HG03060 (cell line): ENCODE results near the gene DNAH14.
"Not testable (repeated sequence)": the region's sequence is repeated elsewhere in the genome, so short reads cannot be mapped to it uniquely, and the experiment has no call there.

Source experiments
- ATAC-seq: cut with Tn5 transposase; IDR thresholded peaks from one replicate; pipeline ENCODE4 v1.9.1; 2021; ENCODE audit warnings: low read depth, moderate number of reproducible peaks; ENCODE audit not compliant: unreplicated experiment

The DNAH14 gene

DNA sequence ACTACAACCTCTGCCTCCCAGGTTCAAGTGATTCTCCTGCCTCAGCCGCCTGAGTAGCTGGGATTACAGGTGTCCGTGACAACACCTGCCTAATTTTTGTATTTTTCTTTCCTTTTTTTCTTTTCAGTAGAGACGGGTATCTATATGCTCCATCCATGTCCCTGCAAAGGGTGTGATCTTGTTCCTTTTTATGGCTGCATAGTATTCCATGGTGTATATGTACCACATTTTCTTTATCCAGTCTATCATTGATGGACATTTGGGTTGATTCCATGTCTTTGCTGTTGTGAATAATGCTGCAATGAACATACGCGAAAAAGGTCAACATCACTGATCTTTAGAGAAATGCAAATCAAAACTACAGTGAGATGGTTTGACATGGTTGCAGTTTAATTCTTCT is 62.1 kb downstream of the DNAH14 start:
- ATAC-seq = not testable (repeated sequence)

DNA sequence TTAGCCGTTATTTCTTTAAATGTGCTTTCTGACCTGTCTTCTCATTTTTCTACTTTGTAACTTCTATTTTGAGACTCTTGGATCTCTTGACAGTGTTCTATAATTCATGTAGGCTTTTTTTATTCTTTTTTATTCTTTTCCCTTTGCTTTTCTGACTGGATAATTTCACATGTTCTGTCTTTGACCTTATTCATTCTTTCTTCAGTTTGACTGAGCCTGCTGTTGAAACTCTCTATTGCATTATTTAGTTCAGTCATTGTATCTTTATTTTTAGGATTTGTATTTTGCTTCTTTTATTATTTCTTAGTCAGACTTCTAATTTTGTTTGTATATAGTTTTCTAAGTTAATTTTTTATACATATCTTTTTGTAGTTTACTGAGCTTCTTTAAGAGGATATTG is 66.1 kb downstream of the DNAH14 start:
- ATAC-seq = no peak

DNA sequence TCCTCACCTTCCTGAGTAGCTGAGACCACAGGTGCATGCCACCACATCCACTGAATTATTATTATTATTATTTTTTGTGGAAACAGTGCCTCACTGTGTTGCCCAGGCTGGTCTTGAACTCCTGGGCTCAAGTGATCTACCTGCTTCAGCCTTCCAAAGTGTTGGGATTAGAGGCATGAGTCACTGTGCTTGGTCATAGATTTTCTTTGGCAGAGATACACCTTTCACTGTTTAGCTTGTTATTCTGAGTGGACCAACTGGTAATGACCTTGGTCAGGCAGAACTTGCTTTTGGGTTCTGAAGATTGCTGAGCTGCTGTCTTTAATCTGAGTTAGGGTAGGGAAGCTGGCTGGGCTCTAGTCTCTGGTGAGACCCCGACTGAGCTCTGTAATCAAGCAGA is 66.8 kb downstream of the DNAH14 start:
- no peak for ATAC-seq

DNA sequence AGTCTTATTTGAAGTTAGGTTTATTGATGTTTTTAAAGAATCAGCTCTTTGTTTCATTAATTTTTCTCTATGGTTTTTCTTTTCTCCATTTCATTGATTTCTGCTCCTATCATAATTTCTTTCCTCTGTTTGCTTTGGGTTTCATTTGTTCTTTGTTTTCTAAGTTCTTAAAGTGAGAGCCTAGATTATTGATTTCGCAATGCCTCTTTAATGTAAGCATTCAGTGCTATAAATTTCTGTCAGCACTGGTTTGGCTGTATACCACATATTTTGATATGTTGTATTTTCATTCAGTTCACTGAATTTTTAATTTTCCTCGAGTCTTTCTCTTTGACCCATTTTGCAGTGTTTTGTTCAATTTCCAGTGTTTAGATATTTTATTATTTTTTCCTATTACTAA is 68.7 kb downstream of the DNAH14 start:
- no peak for ATAC-seq

DNA sequence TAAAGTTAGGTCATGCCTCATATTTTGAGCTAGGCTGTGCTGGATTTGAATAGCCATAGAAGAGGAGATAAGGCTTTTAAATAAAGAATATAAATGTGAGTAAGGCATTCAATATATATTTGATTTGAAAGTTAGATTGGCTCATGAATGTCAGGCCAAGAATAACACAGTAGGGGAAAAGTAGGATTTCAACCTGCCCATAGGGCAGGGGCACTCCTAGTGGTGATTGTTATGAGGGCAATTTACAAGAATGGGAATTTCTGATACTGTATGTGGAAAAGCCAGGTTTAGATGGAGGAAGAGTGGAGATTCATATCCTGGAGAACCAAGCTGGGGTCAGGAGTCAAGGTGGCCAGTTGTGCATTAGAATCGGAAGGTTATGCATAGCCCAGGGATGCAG is 74.9 kb downstream of the DNAH14 start:
- no peak for ATAC-seq

DNA sequence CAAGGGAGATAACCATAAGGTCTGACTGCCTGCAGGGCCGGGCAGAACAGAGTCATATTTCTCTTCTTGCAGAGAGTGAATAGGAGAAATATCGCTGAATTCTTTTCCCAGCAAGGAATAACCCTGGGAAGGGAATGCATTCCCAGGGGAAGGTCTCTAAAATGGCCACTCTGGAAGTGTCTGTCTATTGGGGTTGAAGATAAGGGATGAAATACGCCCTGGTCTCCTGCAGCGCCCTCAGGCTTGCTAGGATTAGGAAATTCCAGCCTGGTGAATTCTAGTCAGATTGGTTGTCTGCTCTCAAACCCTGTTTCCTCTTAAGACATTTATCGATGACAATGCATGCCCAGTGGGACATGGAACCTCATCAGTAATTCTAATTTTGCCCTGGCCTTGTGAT is 76.9 kb downstream of the DNAH14 start:
- ATAC-seq = not testable (repeated sequence)

DNA sequence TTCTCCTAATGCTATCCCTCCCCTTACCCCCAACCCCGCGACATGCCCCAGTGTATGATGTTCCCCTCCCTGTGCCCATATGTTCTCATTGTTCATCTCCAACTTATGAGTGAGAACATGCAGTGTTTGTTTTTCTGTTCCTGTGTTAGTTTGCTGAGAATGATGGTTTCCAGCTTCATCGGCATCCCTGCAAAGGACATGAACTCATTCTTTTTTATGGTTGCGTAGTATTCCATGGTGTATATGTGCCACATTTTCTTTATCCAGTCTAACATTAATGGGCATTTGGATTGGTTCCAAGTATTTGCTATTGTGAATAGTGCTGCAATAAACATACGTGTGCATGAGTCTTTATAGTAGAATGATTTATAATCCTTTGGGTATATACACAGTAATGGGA is 78.6 kb downstream of the DNAH14 start:
- ATAC-seq = not testable (repeated sequence)

DNA sequence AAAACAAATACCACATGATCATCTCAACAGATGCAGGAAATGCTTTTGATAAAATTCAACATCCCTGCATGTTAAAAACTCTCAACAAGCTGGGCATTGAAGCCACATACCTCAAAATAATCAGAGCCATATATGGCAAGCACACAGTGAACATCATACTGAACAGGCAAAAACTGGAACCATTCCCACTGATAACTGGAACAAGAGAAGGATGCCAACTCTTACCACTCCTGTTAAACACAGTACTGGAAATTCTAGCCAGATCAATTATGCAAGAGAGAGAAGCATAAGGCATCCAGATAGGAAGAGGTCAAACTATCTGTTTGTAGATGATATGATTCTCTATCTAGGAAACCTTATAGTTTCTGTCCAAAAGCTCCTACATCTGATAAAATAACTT is 91.6 kb downstream of the DNAH14 start:
- ATAC-seq = no peak

DNA sequence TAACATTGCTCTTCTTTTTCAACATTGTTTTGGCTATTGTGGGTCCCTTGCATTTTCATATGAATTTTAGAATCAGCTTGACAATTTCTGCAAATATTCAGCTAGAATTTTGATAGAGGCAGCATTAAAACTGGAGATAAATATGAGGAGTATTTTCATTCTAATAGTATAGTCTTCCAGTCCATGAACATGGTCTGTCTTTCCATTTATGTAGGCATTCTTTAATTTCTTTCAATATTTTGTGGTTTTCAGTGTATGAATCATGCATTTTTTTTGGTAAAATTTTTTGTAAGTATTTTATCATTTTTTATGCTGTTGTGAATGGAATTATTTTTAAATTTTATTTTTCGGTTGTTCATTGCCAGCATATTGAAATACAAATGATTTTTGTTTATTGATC is 97.2 kb downstream of the DNAH14 start:
- no peak for ATAC-seq

DNA sequence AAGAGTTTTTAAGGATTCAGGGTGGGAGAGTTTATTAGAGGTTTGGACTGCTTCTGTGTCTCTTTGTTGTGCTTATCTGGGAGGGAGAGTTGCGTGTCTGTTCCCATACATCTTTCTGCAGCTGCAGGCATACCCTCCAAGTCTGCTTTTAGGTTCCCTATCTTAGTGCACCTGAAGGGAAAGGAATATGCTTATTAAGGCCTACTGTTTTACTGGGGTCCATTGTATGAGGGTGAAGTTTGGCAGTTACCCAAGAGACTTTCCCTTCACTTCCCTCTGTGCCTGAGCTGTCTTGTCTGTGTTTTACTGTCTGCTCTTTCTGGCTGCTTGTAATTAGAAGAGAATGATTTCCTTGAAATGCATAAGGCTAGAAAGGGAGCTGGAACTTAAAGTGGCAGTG is 107.0 kb downstream of the DNAH14 start:
- ATAC-seq = not testable (repeated sequence)

DNA sequence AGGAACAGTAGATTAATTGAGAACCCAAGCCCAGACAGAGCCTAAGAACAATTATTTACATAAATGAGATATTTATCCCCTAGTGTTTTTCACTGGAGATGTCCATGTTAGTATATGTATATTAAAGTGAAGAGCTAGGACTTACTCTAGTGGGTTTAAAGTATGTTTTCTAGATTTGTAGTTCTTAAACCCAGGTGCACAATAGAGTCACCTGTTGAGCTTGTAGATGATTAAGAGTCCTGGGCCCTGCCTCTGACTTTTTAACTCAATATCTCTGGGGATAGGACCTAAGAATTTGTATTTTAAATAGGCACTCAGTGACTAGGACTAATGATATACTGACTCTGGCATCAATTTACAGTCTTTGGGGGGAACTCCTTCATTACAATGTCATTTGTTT is 112.8 kb downstream of the DNAH14 start:
- ATAC-seq = no peak

DNA sequence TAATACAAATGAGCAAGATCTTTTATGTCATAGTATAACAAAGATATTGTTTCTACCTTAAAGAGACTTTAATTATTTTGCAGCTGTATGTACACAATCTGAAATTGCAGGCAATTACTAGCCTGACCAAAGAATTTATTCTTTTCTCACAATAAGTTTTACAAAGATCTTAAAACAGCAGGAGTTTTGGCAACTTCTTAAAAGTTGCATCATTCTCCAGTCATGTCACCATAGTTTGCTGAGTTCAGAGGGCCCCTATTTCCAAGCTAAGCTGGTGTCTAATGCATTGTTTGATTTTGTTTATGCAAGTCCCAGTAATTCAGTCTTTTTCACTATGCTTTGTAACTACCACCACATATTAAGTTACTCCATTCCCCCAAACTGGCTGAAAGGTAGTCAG is 114.8 kb downstream of the DNAH14 start:
- ATAC-seq = no peak

DNA sequence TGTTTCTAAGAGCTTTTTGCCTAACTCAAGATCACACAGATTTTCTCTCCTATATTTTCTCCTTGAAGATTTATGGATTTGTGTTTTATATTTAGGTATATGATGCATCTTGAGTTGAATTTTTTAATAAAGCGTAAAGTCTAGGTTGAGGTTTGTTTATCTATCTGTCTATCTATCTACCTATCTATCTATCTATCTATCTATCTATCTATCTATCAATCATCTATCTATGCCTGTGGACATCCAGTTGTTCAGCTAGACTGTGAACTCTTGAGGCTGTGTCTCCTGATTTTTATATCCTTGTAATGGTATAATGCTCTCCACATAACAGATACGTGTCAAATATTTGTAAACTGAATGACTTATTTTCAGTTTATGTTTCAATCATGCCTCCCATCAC is 120.1 kb downstream of the DNAH14 start:
- no peak for ATAC-seq

DNA sequence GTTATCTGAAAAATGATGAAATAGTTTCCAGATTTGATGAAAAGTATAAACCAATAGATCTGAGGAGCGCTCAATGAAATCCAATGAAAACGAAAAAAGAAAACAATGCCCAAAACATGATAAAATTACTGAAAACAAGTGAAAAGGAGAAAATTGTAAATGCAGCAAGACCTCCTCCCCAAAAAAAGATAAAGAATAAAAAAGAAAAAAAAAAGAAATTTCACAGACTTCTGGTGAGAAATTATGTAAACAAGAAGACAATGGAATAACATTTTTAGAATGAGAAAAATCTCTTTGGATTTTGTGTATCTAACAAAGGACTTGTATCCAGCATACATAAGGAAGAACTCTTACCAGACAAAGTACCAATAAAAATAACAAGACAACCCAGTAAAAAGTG is 134.2 kb downstream of the DNAH14 start:
- no peak for ATAC-seq

DNA sequence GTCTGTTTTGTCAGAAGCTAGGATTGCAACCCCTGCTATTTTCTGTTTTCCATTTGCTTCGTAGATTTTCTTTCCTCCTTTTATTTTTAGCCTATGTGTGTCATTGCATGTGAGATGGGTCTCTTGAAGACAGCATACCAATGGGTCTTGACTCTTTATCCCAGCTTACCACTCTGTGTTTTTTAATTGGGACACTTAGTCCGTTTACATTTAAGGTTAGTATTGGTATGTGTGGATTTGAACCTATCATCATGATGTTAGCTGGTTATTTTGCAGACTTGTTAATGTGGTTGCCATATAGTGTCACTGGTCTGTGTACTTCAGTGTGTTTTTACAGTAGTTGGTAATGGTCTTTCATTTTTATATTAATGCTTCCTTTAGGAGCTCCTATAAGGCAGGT is 141.5 kb downstream of the DNAH14 start:
- ATAC-seq = no peak

DNA sequence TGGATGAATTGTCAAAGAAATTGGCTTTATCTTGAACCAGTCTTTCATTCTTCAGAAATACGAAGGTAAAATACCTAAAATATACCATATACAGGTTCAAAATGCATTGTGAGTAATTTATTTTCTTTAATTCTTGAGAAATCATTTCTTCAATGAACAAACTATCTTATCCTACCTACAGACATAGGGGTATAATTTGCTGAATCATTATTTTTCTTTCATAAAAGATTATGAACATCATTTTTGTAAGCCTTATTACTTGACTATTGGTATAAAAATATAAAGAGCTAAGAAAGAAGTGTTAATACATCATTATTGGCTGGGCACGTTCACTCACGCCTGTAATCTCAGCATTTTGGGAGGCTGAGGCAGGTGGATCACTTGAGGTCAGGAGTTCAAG is 167.7 kb downstream of the DNAH14 start:
- no peak for ATAC-seq

DNA sequence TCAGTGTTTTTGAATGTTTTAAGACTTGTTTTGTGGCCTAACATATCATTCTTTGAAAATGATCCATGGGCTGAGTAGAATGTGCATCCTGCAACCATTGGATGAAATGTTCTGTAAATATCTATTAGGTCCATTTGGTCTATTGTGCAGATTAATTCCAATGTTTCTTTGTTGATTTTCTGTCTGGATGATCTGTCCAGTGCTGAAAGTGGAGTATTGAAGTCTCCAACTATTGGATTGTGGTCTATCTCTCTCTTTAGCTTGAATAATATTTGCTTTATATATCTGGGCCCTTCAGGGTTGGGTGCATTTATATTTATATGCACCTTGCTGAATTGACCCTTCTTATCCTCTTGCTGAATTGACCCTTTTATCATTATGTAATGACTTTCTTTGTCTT is 181.5 kb downstream of the DNAH14 start:
- no peak for ATAC-seq

DNA sequence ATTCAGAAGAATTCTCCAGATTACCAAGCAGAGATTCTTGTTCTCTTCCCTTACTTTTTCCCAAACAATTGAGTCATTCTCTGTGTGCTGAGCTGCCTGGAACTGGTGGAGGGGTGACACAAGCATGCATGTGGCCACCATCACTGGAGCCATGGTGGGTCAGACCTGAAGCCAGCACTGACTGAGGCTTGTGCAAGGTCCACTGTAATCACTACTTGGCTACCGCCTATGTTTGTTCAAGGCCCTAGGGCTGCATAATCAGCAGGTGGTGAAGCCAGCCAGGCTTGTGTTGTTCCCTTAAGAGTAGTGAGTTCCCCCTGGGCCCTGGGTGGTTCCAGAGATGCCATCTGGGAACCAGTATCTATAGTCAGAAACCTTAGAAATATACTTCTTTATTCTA is 183.8 kb downstream of the DNAH14 start:
- no peak for ATAC-seq

DNA sequence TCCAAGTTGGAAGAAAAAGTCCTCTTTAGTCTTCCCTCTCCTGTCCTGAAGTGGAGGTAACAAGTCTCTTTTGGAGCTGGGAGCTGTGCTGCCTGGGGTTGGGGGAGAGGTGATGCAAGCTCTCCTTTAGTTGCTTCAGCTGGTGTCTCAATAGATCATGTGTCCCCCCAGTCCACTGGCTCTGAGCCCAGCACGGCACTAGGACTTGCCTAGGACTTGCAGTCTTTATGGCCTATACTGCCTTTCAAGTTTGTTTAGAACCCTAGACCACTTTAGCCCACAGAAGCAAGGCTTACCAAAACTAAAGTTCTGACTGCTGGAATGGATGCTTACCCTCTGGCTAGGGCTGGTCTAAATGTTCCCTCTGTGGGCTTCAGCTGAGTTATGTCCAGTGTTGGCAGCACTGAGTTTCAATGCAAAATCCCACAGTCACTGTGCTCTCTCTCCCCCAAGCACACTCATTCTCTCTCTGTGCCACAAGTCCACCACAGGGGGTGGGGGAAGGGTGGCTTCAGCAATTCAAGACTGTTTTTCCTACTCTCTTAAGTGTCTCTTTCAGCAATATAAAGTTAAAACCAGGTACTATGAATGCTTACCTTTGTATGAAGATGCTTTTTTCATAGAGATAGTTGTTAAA is 185.0 kb downstream of the DNAH14 start:
- no peak for ATAC-seq

DNA sequence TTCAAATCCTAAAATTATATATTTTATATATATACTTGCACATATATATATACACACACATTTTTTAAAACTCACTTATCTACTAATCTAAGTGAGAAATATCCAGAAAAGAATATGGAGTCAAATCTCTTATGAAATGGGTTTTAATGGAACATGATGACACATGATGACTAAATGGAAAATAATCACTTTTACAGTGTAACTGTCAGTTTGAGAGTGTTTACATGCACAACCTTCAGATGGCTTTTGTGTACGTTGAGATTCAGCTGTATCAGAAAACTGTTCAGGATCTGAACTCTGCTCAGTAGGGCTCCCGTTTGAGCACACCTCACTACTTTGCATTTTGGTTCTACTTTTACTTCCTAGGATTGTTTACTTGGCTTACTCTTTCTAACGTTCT is 189.8 kb downstream of the DNAH14 start:
- ATAC-seq = no peak

DNA sequence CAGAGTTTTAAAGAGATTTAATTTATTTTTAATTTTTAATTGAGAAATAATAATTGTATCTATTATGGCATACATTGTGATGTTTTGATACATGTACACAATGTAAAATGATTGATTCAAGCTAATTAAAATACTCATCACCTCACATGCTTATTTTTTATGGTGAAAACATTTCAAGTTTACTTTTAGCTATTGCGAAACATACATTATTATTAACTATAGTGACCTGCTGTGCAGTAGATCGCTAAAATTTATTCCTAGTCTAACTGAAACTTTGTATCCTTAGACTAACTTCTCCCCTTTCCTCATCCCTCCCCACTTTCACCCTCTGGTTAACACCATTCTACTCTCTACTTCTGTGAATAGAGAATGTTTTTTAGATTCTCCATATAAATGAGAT is 191.6 kb downstream of the DNAH14 start:
- ATAC-seq = no peak

DNA sequence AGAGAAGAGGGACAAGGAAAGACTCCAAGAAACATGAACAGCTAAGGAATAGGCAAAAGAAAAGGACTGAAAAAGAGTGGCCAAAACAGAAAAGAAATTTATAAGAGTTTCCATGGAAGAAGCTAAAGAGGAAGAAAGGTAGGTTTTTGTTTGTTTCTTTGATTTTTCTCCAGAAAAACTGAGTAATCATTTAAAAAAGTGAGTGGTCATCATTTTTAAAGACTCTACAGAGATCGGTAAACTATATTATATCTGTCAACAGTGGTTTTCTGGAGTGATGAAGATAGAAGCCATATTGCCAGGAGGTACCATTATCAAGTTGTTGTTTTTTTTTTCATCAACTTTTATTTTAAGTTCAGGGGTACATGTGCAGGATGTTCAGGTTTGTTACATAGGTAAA is 202.4 kb downstream of the DNAH14 start:
- ATAC-seq = no peak

DNA sequence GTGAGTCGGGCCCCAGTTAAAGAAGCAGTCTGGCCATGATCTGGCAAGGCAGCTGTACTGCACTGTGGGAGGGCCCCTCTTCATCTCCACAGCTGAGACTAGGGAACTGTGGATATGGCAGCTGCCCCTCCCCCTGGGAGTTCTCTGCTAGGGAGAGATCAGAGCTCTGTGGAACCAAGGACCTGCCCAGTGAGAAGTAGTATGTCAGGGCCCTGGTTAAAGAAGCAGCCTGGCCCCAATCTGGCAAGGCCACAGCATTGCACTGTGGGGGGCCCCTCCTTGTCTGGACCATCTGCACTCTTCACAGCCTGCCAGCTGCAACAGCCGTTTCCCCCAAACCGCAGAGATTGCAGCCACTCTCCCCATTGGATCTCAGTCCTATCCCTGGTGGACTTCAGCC is 208.5 kb downstream of the DNAH14 start:
- no peak for ATAC-seq
